MM.1S (cell line): Measurements from ENCODE around the gene NDUFS8.

ENCODE experiments used
- CTCF ChIP-seq: fragments of 300-600 bp; sonication (generic); IDR thresholded peaks from 2 replicates; pipeline ENCODE4 v1.5.1; 2016; ENCODE audit warnings: antibody characterized with exemption, low read length, mixed read lengths
- EZH2 ChIP-seq: fragments of 300-600 bp; sonication (generic); optimal IDR thresholded peaks from 2 replicates; pipeline ENCODE3; 2017; ENCODE audit warnings: low read depth, mild to moderate bottlenecking, antibody characterized with exemption, low read length, mixed read lengths

GRCh38 chr11:68019486-68019885, 11.0 kb upstream of the NDUFS8 start:
- TF ChIP-seq CTCF (no peak), EZH2 (no peak)
